Middle frontal gyrus (tissue), 1 donor: Measurements from ENCODE around the gene NSUN6.

Experiments used
- DNase-seq: peaks from one replicate; pipeline ENCODE4 v3.0.0-alpha.2; 2015; ENCODE audit warnings: low spot score; ENCODE audit errors: extremely low spot score

Gene NSUN6

GRCh38 chr10:18651324-18652007 lies at the start of gene NSUN6:
NSUN6 (minus strand) TSS chr10:18651587; CDS start chr10:18651203, 384 bp downstream.
- DNase-seq = peak; percentile 79

- no peak for DNase-seq
Measured at GRCh38 chr10:18699849-18700840, 48.8 kb upstream of the NSUN6 start.

DNA sequence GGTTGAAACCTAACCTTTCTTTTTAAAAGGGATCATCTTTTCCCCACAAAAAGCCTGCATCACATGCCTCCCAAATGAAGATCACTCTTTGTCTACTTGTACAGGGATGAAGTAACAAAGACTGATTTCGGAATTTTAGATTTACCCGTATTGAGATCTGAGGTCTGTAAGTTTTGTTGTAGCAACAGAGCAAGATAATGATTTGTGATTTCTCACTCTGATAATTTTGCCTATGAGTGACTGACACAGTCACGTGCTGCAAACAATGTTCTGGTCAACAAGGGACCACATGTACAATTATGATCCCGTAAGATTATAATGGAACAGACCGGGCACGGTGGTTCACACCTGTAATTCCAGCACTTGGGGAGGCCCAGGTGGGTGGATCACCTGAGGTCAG lies 39.2 kb upstream of the NSUN6 start:
- no peak for DNase-seq

DNA sequence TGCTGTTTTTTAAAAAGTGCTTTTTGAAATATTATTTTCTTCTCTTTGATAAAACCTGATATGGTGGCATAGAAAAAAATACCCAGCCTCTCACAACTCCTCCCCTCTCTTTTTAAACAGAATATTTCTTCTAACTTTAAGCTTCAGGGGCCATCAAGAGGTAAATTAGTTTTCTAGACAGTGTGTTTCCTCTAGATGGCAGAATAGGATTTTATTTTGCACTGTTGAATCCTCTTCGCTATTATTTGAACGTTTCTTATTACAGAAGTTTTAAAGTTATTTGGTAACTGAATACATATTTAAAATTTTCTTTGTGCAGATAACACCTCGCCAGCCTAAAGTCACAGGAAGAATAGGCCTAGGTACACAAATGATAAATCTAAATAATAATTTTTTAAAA lies 38.1 kb upstream of the NSUN6 start:
- no peak for DNase-seq

GRCh38 chr10:18687706-18688105 lies 36.3 kb upstream of the NSUN6 start:
- DNase-seq = no peak

DNA sequence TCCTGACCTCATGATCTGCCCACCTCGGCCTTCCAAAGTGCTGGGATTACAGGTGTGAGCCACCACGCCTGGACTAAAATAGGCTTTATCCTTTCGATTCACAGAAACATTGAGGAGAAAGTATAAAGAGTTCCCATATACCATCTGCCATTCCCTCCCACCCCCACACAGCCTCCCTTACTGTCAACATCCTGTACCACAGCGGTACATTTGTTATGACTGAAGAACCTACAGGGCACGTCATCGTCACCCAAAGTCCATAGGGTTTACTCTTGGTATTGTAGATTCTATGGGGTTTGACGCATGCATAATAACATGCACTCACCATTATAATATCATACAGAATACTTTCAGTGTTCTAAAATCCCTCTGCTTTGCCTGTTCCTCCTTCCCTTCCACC lies 35.8 kb upstream of the NSUN6 start:
- no peak for DNase-seq

- no peak for DNase-seq
Measured at GRCh38 chr10:18685555-18685954, 34.2 kb upstream of the NSUN6 start.

- no peak for DNase-seq
Measured at GRCh38 chr10:18684953-18685352, 33.6 kb upstream of the NSUN6 start.

- no peak for DNase-seq
Measured at GRCh38 chr10:18684416-18684815, 33.0 kb upstream of the NSUN6 start.

DNA sequence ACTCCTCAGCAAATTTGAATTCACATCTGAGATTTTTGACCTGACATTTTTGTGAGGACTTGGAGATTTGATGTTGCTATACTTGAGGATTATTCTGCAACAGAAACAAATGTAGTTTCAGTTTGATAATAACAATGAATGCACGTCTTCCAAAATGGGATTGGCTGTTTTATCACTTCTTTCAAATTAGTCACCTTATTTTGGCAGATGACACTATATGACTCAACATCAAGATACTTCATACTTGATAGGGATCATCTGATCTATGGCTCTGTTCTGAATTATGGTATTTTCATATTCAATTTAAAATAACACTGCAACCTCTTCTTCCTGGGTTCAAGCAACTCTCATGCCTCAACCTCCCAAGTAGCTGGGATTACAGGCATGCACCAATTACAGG lies 32.0 kb upstream of the NSUN6 start:
- no peak for DNase-seq

DNA sequence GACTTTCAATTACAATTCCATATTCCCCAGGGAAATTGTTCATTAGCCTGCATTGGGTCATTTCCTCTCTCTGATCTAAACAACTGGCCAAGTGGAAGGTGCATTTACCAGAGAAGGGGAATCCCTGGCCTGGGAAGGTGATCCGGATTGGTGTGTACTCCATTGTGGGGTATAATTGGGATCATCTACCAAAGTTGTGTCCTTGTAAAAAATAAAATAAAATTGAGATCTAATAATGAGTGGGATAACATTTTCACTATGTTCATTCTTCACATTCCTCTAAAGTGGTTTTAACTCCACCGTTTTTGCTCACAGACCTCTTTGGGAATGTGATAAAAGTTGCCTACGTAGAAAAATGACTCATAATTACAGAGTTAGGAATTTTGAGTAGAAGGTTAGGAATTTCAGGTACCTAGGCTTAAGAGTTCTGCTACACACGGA lies 30.6 kb upstream of the NSUN6 start:
- DNase-seq = no peak

DNA sequence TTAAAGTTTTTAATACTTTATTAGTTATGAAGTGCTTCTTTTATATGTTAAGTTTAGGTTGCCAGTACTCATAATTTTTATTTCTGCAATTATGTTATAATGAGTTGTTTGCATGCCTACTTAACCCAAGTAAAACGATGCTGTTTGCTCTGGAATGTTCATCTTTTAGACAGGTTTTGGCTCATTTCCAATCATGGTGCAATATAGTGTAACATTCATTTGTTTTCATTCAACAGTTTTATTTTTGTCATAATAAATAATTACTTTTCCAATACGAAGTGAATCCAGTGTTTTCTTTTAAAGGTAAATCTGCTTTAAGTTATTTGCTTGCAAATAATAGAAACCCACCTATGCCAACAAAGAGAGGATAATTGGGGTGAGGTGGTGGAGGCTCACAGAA lies 30.0 kb upstream of the NSUN6 start:
- no peak for DNase-seq

GRCh38 chr10:18680754-18681153 lies 29.4 kb upstream of the NSUN6 start:
- no peak for DNase-seq

DNA sequence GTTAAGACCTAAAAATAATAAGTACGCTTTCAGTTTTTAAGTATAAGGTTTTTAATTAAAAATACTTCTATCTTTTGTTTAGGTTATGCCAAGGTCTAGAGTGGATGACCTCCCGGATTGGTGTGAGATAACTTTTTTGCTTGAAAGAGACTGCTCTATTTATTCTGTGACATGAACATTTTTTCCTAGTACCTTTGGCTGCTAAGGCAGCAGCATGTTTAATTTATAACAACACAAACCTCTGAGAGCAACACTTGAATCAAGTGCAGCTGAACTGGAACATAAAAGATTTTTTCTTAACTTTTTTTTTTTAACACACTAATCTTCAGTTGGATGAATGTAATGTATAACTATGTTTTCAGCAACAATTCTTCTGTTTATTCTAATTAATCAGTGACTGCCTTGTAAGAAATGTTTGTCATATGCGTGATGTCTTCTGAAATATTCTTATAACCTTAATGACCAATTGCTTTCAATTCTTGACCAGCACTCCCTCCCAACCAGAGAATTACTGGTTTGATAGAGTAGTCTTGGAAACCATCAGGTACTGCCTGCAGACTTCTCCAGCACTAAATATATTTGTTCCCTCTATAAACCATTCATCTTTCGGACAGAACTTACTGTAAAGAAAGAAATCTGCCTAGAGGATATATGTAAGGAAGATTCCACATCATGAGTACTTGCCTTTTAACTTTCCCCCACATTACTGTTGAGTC lies 23.9 kb upstream of the NSUN6 start:
- DNase-seq = no peak

DNA sequence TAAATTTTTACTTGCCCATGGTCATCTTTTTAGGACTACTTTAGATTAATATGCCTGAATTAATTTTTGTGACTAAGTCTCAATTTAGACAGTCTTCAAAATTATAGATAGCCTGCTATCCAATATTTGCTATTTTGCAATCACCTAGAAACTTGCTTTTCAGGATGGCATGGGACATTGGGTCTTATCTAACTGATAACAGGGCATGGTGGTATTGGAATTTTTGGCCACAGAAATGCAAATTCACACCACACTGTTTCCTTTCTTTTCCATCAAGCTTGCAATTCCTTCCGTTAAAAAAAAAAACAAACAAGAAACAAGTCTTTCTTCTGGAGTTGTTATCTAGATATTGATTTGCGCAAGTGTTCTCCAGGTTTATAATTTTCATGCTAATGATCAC lies 16.6 kb upstream of the NSUN6 start:
- DNase-seq = no peak

DNA sequence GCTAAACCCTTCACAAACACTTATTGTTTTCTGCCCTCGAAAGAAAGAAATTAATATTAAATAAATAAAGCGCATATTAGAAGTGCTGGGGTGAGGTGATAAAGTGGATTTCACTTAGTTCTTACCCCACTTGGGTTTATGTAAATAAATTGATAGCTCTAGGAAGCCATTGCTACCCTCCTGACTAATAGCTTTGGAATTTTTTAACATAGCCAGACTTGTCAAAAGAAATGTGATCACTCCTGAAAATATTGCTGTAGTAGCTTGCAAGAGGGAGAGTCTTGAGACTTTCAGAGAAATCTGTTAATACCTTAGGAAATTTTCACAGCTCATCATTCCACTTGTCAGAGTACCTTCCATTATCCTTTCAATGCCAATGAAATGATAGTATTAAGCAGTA lies 15.4 kb upstream of the NSUN6 start:
- DNase-seq = no peak

DNA sequence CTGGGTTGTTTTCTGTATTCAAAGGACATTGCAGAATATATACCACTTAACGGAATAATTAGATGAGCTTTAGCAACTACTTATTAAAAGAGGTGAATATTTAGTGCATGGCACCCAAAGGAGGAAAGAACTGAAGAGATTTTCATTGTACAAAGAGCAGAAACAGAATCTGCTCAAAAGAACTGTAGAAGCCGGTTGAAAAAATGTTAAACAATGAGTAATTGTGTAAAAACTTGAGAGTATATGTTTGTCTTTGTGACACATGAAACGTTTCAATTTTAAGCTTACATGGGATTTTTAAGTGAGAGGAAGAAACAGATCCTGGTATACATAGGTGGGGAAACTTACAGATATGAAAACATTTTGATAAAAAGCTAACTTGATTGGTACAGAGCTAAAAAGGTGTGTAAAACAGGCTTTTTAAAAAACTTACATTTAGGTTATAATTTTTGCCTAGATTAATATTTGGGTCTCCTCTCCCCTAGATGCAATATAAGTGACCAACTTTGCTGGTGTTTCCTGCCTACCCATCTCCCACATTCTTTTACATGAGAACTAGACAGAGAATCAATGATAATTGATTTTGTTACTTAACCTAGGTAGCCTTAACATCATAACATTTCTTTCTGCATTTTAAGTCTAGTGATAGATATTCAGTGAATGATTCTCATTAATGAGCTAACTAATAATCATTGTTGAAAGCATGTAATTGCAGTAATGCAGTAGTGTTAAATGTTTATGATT lies 14.6 kb upstream of the NSUN6 start:
- no peak for DNase-seq

DNA sequence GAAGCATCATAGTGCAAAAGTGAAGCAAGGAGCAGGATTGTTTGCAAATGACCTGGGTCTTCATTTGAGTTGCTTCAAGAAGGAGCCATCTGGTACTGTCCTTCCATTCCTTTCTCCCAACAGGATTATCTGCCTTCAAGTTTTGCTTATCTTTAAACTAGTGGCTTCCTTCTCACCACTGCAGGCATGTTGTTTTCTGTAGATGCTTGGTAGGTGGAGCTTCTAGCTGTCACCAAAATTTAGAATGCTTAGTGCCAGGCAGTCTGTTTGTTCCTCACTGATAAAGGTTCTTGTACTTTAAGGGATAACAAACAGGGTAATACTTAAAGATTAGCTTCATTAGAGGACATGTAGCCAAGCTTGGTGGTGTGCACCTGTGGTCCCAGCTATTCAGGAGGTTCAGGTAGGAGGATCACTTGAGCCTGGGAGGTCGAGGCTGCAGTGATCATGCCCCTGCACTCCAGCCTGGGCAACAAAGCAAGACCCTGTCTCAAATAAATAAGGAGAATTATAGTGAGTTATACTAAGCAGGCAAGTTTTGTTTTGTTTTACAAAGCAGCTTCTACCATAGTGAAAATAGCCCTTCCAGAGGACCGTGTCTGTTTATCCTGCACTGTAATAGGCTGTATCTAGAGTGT lies 13.6 kb upstream of the NSUN6 start:
- no peak for DNase-seq

DNA sequence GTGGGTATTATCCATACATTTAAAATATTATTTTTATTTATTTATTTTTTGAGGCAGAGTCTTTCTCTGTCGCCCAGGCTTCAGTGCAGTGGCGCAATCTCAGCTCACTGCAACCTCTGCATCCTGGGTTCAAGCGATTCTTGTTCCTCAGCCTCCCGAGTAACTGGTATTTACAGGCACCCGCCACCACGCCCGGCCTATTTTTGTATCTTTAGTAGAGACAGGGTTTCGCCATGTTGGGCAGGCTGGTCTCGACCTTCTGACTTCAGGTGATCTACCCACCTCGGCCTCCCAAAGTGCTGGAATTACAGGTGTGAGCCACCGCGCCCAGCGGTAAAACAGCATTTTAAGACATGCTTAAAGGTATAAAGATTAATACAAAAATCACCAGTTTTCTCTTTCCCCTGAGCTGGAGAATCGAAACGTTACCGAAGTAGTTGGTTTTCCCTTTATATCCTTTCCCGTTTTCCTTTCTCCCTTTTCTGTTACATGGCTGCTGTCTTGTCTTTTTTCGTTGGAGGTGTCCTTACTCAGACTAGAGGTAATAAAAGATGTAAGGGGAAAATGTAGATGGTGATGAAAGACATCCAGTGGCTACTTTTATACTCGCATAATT lies 9.5 kb upstream of the NSUN6 start:
- DNase-seq = no peak

DNA sequence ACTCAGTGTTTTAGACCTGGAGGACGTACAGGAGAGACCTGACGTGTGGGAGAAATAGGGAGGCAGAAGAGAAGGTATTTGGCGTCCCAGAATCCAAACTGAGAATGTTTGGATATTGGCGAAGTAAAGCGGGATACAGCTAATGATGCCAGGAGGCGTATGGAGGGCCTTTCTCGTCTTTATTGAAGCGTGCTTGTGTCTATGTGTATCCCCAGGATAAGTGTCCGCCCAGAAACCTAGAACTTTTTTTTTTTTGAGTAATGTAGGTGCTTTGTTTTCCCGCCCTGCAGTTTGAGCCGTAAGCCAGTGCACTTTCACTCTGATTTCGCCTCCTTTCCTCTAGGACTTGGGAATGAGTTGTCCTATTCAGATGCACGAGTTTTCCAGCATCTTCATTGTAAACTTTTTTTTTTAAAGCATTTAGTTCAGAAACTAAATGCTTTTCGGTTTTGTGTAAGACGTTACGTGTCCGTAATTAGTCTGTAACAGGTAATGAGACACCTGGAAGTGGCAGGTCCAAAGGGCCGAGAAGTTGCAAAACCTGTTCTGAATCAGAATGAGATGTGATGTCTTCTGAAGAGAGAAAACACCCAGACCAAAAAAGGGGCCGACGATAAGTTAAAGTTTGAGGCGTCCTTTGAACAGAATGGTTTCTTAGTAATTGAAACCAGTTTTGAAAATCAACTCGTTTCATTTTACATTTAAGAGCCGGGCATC lies 8.6 kb upstream of the NSUN6 start:
- no peak for DNase-seq
